Bone marrow (tissue), 2 donors: ENCODE data around the gene PACS1.
"Not testable (repeated sequence)": the region's sequence is repeated elsewhere in the genome, so short reads cannot be mapped to it uniquely, and the experiment has no call there.

Source experiments
- DNase-seq, 2 donors: peaks; one replicate each; lab custom pipeline; 2025; lab: John Stamatoyannopoulos, UW

PACS1 gene

DNA sequence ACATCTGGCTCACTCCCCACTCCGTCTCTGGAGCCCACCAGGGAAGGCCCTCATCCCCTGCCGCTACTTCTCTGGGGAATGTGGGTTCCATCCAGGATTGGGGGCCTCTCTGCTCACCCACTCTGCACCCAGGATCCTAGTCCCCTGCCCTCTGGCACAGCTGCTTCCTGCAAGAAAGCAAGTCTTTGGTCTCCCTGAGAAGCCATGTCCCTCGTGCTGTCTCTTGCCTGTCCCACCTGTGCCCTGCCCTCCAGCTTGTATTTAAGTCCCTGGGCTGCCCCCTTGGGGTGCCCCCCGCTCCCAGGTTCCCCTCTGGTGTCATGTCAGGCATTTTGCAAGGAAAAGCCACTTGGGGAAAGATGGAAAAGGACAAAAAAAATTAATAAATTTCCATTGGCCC, 207.0 kb downstream of the PACS1 start:
- not testable (repeated sequence) for DNase-seq

DNA sequence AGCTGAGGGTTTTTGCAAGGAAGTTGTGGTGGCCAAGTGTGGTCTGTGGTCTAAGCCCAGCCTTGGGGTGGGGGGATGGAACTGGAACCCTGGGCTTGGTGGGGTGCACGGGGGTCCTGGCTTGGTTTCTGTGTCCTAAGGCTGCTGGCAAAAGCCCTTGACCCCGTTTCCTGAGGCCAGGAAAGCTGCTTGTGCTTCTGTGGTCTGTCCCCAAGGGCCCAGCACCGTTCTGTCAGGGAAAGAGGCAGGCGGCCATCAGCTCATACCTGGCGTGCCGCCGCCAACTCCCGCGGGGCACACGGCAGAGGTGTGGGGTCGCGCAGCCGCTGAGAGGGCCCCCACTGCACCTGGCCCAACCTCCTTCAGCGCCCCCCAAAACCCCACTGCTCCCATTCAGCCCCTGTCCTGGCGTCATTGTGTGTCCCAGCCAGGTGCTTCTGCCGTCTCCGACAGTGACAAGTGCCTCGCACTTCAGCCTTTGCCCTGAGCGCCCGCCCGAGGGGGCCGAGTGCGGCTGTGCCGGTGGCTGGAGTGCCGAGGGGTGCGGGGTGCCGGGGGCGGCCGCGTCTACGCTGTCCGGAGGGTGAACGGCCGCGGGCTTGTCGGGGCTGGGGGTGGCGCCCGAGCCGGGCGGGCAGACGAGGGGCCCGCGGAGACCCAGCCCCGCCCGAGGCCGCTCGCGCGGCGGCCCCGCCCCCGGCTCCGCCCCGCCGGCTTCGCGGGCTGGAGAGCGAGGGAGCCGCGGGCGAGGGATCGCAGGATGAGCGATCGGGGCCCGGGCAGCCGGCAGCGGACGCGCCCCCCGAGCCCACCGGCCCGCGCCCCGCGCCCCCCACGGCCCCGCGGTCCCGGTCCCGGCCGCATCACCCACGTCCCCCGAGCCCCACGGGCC, 207.6 kb downstream of the PACS1 start, which contains the start of gene CNIH2:
Gene CNIH2 (plus strand): TSS at position 705 of the 892 bp plus-strand sequence. CDS start 282 bp downstream, outside the sequence.
- no peak for DNase-seq

DNA sequence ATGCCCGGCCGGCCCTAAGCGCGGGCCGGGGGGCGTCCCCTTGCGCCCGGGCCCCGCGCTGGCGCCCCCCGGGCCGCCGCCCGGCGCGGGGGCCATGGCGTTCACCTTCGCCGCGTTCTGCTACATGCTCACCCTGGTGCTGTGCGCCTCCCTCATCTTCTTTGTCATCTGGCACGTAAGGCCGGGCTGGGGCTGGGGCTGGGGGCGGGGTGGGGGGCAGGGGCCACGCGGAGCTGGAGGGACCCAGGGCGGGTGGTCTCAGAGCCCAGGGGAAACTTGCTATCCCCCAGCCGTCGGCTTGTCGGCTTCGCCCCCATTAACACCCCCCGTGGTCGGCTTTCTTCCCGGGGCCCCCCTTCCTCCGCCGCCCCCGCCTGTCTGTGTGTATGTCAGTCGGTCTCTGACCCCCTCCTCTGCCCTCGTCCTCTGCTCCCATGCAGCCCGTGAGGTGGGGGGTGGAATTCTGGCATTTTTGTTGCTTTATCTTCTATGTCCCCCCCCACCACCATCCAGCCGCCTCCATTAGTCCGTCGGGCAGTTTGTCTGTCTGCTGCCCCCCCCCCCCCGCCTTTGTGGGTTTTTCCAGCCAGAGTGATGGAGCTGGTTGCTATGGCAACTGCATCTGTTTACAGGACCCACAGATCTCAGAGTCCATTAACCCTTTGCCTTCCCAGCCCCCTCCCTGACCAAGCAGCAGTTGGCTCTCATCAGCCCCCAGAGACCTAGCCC, 208.5 kb downstream of the PACS1 start:
- DNase-seq: no peak

DNA sequence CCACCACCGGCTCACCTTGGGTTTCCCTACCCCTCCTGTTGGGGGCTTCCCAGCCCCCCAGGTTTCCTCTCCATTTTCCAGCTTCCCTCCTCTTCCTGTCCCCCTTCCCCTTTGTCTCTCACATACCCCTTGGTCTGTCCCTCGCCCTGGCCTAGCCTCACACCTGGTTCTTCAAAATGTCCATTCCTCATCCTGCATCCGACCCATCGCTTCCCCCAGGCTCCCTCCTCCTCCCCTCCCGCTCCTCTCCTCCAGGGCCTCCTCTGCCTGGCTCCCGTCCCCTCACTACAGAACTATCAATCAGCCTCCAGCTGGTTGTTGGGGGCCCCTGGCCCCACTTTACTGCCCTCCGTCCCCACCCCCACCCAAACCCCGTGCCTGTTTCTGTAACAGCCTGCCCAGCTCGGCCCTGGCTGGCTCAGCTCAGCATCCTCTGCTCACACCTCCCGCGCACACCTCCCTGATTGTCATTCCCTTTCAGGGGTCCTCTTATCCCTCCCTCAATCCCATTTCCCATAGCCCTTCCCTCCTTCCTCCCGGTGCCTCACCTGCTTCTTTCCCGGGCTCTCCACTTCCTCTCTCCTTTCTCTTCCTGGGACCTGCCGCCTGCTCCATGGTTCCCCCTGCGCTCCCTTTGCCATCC, 209.1 kb downstream of the PACS1 start:
- DNase-seq: no peak

DNA sequence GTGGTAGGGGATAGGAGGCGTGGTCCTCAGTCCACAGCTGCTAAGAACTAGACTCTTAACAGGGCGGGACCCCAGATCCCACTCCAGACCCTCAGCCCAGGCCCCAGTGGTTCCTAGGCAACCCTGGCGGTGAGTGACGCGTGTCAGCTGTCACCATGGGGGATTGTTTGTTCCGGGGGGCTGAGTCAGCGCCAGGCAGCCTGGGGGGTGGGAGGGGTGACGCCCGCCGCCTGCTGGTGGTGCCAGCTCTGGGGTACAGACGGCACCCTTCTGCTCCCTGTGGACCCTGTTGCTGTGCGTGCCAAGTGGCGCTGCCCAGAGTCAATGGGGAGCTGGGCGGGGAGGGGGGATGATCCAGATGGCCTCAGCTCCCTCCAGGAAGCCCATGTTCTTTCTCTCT, 210.4 kb downstream of the PACS1 start:
- no peak for DNase-seq

DNA sequence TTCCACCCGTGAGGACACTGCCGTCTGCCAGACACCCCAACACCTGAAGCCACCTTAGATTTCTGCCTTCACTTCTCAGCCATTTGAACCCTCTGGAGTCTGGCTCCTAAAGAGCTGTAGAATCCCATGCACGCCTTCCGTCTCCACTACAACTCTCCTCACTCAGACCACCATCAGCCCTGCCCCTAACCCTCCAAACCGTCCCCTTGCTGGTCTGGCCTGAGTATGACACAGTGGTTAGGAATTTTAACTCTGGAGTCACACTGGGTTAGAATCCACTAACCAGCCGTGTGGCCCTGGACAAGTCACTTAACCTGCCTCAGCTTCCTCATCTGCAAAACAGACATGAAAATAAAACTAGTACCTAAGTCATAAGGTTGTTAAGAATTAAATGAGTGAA, 210.9 kb downstream of the PACS1 start:
- no peak for DNase-seq

DNA sequence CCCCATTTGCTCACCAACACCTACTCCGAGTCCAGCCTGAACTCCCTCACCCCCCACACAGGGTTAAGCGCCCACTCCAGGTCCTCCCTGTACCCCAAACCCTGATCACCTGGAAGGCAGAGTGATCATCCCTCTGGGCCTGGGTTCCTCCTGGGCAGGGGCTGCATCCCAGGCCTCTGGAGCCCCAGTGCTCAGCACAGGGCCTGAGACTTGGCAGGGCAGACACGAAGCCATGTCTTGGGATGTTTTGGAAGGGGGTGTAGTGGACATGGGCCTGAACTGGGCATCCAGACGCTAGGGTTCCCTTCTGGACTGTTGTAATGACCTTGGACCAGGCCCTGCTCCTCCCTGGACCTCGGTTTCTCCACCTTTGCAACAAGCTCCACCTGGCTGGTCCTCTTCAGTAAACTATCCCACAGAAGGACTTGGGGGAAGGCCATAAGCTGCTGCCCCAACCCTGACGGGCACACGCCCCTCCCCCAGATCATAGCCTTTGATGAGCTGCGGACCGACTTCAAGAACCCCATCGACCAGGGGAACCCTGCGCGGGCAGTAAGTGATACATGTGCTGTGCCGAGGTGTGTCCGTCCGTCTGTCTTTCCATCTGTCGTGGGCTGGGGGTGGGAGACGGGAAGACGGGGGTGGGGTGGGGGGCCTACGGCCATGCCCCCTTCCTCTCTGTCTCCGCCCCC, 211.8 kb downstream of the PACS1 start:
- DNase-seq: no peak

DNA sequence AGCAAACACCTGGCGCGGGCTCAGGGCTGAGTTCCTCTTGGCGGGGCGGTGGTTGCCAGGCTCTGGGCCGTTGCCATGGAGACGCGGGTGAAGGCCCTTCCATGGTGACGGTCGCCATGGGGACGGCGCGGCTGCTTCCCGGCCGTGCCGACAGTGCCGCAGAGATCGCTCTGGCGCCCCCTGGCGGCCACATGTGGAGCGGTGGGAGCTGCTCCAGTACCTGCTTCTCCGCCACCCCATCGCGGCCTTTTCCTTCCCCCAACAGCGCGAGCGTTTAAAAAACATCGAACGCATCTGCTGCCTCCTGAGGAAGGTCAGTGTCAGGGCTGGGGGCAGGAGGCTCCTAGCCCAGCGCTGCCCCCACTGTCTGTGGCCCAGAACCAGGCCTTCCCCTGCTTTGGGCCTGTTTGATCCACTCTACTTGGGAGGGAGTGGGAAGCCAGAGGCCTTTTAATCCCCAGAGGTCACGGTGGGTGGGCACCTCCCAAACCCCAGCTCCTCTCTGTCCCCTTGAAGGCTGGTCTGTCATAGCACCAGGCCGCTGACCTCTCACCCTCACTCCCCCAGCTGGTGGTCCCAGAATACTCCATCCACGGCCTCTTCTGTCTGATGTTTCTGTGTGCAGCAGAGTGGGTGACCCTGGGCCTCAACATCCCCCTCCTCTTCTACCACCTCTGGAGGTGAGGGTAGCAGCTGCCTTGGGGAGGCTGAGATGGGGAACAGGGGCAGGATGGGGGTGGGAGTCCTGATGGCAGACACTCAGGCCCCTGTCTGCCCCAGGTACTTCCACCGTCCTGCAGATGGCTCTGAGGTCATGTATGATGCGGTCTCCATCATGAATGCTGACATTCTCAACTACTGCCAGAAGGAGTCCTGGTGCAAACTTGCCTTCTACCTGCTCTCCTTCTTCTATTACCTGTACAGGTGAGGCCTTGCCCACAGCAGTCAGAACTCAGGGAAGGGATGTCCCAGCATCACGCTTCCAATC, 212.7 kb downstream of the PACS1 start:
- DNase-seq: peak; percentile 87 to 92

DNA sequence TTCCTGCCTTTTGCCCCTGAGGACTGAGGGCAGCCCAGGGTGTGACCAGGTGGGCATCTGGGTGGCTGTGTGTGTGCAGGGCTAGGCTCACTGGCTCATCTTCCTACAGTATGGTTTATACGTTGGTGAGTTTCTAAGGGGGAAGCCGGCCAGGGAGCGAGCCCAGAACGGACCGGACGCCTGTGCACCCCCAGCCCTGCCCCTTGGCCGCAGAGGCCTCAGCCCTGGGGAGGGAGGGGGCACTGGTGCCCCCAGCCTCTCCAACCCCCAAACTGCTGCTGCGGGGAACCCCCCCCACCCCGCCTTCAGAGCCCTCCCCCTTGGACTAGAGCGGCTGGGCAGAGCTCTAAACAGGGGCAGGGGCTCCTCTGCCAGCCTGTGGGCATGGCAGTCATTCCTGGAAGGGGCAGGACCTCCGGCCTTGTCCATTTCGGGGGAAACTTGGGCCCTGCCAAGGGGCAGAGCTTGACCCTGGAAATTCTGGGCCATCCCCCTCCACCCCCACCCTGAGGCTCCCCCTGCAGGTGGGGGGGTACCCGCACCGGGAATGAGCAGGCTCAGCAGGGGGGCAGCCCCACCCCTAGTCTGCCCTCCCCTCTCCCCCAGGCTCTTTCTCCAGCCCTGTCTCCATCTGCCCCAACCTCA, 213.5 kb downstream of the PACS1 start:
- no peak for DNase-seq

DNA sequence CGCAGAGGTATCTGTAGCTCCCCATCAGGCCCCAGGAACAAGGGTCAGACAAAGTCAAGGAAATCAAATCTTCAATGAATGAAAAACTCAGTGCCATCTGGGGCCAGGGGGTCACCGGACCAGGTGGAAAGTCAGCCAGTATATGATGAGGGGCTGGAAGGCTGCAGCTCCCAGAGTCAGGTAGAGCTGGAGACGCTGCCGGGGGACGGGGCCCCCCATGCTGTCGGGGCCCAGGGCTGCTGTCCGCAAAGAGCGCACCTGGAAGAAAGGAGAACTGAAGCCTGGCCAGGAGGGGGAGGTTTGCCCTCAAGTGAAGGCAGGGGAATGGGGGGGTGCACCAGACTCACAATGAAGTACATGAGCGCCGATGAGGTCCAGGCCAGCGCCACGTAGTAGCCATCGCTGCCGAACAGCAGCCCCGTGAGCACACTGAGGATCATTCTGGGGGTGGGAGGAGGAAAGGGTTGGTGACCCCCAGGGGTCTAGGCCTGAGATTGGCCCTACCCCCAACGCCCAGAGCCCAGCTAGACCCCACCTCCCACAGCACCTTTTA, 214.5 kb downstream of the PACS1 start:
- DNase-seq: no peak

DNA sequence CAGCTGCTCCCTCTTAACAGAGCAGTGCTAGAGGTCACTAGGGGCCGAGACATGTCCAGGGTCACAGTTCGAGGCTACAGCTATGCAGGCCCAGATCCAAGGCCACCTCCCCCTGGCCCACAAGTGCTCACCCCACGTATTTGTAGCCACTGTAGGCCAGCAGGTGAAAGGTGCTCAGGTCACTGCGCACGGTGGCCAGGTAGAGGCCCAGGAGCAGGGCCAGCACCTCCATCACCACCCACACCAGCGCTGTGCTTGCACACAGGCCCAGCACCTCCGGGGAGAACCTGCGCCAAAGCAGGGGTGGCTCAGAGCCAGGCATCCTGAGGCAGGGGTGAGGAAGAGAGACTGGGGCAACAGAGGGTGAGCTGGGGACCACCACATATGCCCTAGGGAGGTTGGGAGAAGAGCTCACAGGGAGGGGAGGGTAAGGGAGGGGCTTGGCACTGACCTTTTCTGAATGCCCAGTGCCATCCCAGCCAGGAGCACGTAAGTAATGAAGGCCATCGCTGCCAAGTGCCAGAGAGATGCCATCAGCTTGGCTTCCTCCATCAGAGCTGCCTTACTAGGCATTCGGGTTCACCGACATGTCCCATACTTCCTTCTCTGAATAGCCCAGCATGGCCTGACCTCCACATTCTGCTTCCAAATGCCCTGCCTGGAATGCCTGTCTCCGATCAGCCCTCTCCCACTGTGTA, 215.3 kb downstream of the PACS1 start:
- no peak for DNase-seq

DNA sequence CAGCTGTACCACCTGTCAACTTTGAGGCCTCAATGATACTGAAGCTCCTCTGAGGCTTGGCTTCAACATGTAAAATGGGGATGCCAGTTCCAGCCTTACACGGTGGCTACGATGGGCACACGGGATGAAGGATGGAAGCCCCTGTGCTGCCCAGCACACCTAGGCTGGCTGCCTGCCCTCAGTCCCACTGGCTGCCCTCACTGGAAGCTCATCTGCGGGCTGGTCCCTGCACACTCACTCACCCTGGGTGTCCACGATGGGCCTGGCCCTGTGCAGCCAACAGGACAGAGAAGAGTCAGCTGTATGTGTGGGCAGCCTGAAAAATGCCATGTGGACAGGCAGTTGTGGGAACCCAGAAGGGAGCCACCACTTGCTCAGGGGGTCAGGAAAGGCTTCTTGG, 216.6 kb downstream of the PACS1 start:
- no peak for DNase-seq

DNA sequence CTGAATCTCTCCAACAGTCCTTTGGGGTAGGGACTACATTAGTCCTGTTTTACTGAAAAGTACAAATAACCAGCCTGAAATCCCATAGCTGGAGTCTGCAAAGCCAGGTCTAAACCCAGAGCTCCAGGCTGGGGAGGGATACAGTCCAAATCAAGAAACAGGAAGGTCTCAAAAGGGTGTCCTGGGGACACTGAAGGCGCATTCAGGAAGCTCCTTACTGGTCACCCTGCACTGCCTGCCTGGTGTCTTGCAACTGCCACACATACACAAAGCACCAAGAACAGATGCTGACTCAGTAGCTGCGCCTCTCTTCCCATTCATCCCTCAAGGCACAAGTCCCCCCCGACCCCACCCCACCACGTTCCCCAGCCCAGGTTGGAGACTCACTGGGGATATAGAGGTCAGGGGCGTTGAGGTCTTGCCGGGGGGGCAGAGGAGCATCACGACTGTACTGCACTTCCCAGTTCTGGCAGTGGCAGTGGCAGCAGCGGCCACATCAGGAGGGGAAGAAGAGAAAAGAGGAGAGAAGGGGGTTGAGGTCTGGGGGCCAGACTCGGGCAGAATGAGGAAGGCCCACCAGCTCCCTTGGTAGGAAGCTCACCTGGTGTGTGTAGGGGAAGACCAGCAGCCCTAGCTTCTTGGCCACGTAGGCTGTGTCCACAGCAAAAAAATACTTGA, 217.3 kb downstream of the PACS1 start:
- no peak for DNase-seq

DNA sequence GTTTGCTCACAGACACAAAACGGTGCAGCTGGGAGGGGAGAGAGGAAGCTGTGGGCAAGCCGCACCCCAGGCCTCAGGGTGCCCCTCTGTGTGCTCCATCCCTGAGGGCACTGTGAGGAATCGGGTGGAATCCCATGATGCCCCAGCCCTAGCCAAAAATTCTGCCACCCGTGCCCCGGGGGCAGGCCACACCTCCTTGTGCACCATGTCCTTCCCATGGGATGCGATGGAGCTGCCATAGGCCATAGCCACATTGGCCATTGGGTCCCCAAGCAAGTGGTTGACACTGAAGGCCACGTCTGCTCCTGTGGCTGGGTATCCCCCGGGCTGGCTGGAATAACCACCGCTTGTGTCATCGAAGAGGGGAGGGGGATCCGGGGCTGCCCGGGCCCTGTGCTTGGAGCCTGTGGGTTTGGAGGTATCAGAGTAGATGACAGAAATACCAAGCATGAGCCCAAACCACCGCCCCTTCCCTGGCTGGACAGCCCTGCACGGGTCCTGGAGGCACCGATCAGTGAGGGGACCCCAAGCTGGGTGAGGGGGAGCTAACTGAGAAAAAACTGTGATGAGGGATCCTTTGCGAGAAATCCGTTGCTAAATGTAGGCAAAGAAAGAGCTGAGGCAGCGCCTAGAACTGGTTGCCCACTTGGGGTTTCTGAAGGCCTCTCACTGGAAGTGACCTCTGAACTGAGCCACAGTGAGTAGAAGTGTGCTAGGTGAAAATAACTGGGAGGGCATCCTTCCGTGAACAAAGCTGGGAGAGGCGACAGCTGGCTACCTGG, 218.0 kb downstream of the PACS1 start:
- no peak for DNase-seq

DNA sequence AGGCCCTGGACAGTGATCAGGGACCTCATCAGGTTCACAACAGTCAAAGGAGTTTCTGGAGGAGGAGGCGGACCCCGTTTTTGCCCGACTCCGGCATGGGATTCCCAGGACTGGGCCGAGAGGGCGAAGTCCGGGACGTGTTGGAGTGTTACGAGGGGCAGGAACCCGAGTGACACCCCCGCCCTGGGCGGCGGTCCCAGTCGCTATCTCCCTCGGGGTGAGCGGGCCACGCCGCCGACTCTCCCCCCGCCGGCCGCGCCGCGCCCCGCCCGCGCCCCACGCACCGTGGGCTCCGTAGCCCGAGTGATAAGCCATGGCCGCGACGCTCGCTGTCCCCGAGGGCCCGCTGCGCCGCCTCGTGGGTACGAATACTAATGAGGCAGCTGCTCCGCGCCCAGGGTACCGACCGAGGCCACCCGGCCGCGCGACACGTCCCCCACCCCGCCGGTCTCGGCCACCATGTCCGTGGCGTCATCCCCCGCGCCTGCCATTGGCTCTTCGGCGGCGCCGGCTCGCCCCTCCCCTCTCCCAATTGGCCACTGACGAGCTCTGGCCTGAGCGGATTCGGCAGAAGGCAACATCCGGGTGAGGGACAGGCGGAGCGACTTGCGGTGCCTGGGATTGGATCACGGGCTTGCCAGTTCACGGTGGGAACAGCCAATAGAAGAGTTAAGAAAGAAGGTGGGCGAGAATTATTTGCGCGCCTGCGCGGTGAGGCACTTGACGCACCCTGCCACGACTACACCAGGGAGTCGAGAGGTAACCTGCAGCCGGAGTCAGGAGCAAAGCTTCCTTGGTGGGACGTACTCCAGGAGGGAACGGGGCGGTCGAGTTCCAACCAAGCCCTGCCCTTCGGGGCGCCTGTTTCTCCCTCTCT, 218.8 kb downstream of the PACS1 start, which contains the start of gene YIF1A:
Gene YIF1A (minus strand): TSS at position 473 of the 877 bp plus-strand sequence. CDS start 158 bp downstream, at position 315.
- DNase-seq: peak; percentile 80 to 99

DNA sequence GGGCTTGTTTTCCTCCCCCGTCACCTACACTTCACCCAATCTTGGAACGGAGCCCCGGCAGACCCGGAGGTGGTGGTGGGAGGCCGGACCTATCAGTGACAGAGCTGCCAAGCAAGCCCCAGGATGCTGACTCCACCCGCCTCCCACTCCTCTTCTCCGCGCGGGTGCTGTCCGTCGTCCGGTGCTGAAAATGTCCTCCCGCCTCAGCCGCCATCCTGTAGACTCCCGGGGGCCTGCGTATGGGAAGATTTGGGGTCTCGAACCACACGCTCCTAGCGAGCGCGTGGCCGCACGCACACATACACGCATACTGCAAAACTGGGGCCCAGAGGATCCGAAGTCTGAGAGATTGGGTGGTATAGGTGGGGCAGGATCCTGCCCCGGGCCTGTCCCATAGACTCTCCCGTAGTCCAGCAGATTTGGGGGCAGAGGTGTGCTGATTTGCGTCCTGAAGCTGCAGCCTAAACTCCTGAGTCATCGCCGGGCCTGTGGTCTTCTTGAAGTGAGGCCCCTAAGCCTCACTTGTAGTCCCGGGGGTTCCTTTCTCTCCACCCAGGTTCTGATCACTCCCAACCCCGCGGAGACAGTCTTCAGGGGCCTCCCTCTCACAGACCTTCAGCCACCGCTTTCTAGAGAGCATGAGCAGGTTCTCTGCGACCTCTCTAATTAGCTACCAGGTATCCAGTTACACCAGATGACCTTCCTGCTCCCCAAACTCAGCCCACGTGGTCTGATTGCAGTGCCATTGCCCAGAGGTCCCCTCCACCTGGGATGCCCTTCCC, 219.7 kb downstream of the PACS1 start:
- DNase-seq: peak in 1 of 2 donors; percentile 70
